D341Med (cell line): Measurements from ENCODE around the gene GCNA.

Source experiments
- DNase-seq: peaks from one replicate; pipeline ENCODE4 v3.0.0; 2012; ENCODE audit warnings: low spot score

Gene GCNA

GRCh38 chrX:71616672-71617529, 38.7 kb downstream of the GCNA start:
- DNase-seq, result no peak

DNA sequence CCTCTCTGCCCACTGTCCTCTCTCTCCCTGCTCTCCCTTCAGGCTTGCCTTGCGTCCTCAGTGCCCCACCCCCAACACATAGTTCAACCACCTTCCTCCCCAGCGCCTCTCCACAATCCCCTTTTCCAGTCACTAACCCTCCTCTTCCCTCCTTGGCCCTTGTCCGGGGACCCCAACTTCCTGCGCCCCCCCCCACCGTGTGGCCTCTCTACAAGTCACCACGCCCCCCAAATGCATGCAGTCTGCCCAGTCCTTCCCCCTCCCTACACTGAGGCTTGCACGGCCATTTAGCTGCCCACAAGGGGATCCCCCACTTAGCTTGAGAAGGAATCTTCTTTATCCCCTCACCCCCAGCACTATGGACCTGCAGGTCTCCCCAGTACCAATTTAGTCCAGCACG, 39.5 kb downstream of the GCNA start:
- no peak for DNase-seq

- DNase-seq, result no peak
These were observed 40.1 kb downstream of the GCNA start, which contains the start of gene CXCR3 for GRCh38 chrX:71618303-71618721. TSS of gene CXCR3 (minus strand) at chrX:71618511. CDS start at chrX:71618449, 62 bp downstream.

GRCh38 chrX:71618787-71619186, 40.5 kb downstream of the GCNA start:
- no peak for DNase-seq

GRCh38 chrX:71619193-71619592, 41.0 kb downstream of the GCNA start:
- no peak for DNase-seq

- no peak for DNase-seq
These were observed 41.7 kb downstream of the GCNA start for GRCh38 chrX:71619986-71620385.

DNA sequence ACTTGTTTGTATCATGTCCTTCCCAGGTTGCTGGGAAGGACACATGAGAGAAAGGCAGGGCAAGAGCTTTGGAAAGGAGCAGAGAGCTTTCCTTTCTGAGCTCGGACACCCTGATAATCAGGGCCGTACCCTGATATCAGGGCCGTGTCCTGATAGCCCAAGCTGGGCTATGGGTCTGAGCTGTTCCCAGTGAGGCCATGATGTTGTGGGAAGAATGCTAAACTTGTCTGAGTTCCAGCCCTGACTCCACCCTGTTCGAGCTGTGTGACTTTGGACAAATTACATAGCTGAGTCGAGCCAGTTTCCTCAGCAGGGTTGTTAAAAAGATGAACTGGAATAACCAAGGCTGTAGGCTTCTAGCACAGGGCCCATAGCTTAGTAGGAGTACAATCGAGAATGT, 43.4 kb downstream of the GCNA start:
- no peak for DNase-seq

DNA sequence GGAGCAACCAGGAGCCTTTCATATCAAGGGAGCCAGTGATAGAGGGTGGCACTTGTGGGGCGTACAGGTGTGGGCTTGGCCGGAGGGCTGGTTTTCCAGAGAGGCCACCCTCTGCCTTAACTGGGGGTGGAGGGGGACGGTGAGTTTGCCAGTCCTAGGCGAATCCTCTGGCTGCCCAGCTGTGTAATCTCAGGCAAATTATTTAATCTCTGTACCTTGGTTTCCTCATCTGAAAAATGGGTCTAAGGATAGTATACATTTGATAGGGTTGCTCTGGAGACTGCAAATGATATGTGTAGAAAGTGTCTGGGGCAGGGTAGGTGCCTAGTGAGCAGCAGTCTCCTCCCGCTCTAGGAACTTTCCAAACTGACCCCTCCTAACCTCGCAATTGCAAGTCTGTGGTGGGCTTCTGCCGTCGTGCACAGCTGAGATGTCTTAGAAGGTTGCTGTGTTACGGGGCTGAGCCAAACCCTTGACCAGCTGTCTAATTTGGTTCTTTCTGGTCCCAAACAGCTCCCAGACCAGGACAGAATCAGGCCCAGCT, 43.9 kb downstream of the GCNA start:
- DNase-seq, result no peak

DNA sequence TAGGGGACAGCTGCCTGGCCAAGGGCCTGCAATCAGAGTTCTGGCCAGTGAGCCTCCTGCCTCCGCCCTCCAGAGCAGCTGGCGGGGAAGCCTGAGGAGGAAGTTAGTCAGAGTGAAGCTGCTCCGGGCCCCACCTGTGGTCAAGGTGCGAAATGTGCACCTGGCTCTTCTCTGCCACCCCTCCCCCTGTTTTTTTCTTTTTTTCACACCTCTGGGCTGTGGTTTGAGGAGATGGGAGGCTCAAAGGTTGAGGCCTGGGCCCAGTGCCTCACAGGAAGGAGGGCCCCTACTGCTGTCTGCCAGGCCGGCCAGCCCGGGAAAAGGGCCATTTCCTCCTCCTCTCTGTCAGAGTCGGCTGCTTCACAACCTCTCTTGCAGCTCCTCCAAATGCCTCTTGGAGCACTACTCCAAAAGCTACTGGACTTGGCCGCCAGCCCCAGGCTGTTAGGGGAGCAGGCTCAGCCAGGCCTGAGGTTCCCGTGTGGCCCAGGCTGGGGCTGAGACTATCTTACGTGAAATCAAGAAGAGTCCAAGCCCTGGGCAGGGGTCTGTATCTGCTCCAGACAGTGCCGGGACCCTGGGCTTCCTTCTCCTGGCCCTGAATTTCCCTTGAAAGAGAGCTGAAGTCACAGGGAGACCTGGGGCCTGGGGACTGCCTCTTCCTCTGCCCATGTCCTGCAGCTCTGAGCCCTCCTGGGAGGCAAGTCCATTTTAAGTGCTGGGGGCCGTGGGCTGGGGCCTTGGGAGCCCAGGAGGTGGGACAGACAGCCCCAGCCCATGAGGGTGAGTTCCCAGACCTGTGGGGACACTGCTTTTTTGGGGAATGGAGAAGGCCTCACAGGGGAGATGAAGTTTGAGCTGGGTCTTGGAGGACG, 44.6 kb downstream of the GCNA start:
- peak; percentile 44 for DNase-seq

GRCh38 chrX:71623714-71624113, 45.5 kb downstream of the GCNA start:
- no peak for DNase-seq

- no peak for DNase-seq
These were observed 47.2 kb downstream of the GCNA start for GRCh38 chrX:71625471-71625870.

GRCh38 chrX:71626576-71626975, 48.3 kb downstream of the GCNA start:
- DNase-seq, result no peak

DNA sequence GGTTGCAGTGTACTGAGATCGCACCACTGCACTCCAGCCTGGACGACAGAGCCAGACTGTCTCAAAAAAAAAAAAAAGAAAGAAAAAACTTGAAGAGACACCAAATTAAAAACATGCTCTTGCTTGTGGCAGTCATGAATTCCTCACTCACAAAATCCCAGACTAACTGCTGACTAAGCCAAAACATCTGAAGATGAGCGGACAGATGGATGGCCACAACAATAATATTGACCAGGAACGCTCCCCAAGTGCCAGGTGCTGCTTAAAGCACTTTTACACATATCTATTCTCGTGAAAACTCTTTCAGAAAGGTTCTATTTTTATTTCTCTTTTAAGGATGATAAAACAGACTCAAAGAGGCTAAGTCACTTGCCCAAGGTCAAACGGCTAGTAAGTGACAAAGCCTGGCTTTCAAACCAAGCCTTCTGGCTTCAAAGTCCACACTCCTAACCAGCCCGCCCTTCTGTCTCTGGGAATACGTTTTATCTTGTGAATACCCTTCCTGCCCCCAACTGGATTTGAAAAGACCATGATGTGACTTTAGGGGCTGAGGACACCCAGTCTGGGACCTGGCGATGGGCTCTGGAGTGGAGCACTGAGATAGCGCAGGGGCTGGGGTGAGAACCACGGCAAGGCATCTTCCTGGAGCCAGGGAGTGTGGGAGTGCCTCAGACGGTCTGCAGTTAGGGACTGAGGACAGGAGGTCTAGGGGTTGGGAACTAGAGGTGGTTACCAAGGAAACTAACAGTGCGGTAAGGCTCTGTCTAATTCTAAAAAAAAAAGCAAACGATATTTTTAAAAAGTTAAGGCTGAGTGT, 49.6 kb downstream of the GCNA start:
- DNase-seq, result no peak

DNA sequence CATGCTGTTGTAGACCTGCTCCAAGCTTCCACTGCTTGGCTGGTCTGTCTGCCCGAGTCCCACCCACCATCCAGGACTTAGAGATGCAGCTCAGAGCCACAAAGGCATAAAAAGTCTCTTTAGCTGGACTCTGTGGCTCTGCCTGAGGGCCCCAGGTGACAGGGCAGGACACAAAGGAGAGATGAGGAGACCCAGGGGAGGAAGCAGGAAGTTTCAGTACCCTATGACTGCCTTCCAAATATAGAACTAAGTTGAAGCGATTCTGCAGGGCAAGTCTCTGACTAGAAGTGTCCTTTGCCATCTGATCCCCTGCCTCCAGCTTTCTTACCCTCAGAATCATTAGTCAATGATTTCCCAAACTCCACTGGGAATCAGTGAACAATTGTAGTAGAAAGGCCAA, 51.2 kb downstream of the GCNA start:
- no peak for DNase-seq

DNA sequence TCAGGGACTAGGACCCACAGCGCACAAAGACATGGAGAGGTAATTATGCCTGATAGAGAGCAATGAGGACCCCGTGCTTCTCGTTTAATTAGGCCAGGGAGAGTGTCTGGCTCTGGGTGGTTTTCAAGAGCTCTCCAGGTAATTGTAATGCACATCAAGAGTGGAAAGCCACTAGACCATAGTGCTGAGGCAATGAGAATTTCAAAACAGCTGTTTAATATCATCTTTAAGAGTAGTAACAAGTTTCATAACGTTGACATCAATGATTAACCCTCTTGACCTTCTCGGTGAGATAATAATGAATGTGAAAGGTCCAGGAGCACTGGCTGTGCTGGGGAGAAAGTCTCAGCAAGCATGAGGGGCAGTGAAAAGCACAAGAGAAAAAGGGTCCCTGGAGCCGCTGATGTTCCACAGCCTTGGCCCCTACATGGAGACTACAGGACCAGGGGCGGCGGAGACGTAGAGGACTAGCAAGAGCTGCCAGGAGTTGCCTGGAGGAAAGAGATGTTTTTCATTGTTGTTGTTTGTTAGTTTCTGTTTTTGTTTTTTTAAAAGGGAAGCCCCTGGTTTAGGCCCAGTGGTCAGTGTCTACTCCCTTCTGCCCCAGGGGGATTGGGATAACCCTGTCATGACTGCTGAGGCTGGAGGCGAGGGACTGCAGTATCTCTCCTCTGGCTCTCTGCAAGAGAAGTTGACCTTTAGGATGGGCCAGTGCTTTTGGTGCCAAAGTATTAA, 54.9 kb downstream of the GCNA start:
- DNase-seq, result no peak

DNA sequence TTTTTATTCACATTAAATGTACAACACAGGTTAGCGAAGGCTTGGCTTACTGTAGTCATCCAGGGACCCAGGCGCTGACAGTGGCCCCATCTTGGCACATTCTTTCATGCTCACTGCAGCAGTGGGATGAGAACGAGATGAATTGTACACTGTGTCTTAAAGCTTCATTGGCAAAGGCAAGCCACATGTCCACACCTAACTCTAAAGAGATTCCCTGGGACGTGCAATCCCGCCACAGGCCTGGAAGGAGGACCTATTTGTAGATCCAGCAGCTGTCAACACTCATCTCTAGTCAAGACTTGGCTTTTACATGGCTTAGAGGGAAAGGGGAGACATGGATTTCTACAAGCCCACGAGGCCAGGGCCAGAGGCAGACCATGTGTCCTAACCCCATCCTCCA, 56.1 kb downstream of the GCNA start:
- DNase-seq, result no peak

GRCh38 chrX:71636438-71637252, 58.4 kb downstream of the GCNA start:
- DNase-seq, result no peak

- no peak for DNase-seq
These were observed 59.0 kb downstream of the GCNA start for GRCh38 chrX:71637253-71637618.

- DNase-seq, result no peak
These were observed 59.6 kb downstream of the GCNA start for GRCh38 chrX:71637848-71638247.

- DNase-seq, result no peak
These were observed 60.2 kb downstream of the GCNA start for GRCh38 chrX:71638409-71638808.
